ENCODE results near the gene SYS1. TPM values are rescaled to one million over a fixed set of nuclear protein-coding genes. Genes with fewer than 3 reads are reported as not detected.
A peak's percentile ranks its signal among the peaks of the same experiment; 100 is the strongest.
"Not testable (repeated sequence)": the region's sequence is repeated elsewhere in the genome, so short reads cannot be mapped to it uniquely, and the experiment has no call there.

Gene SYS1
- total RNA-seq, 5 donors from 2014 or later (not counting 1 experiment from before 2014, with no cell fraction given): 53.1 to 86.9 (median 58.2) TPM

GRCh38 chr20:45346291-45346718 is 16.7 kb upstream of the SYS1 start:
- peaks cover 12 to 30% (median 19%) of the 10 kb centered on the region in 3 donors for H3K4me1 Mint-ChIP-seq
- ChIA-PET POLR2A (no interaction called here), CTCF (interaction anchor here in 1 of 2 donors (1.2 kb wide), 1 partner anchor 52 kb away, joined by 3 read pairs; no protein-coding TSS in a partner anchor)
- Histone ChIP-seq H3K36me3 (ENCODE audit: control insufficient read depth in 2 of 2, extremely low read depth in 1 of 2, insufficient read depth in 1 of 2, low read length in 1 of 2) (no peaks in the 10 kb centered on the region), H3K27ac (ENCODE audit: low read length) (no peak overlapping the region), H3K9me3 (no peaks in the 10 kb centered on the region), H3K4me1 (ENCODE audit: control insufficient read depth in 1 of 2, extremely low read depth in 1 of 2, insufficient read depth in 2 of 2, low read length in 2 of 2) (peaks cover 0 to 15% of the 10 kb centered on the region in 2 experiments), H3K27me3 (replicated peaks in 1 of 2; ENCODE audit: control insufficient read depth in 2 of 2, extremely low read depth in 1 of 2, insufficient read depth in 2 of 2, low read length in 1 of 2) (peaks cover 0 to 17% of the 10 kb centered on the region in 2 experiments), H3K4me3 (ENCODE audit: control insufficient read depth in 1 of 2, extremely low read depth in 1 of 2, low read length in 1 of 2) (no peak overlapping the region)
- 61% methylated on average over 3 of the region's 3 CpGs for whole genome bisulfite sequencing (ENCODE audit: insufficient coverage)
- no peak overlapping the region for H3K27ac Mint-ChIP-seq
- DNase-seq (no peak), ATAC-seq (replicated peaks in 1 of 4) (no peak)
- no peaks in the 10 kb centered on the region for H3K36me3 Mint-ChIP-seq
- H3K4me3 Mint-ChIP-seq: no peak overlapping the region
- H3K27me3 Mint-ChIP-seq: peaks cover 8 to 12% of the 10 kb centered on the region in 2 donors
- H3K9me3 Mint-ChIP-seq: no peaks in the 10 kb centered on the region

GRCh38 chr20:45346851-45347250 is 16.1 kb upstream of the SYS1 start:
- H3K36me3 ChIP-seq (ENCODE audit: control insufficient read depth in 2 of 2, extremely low read depth in 1 of 2, insufficient read depth in 1 of 2, low read length in 1 of 2): no peaks in the 10 kb centered on the region
- ChIA-PET CTCF (interaction anchor here (1.2 to 1.4 kb wide), 2 partner anchors 53 to 90 kb away, joined by 3 to 4 read pairs; no protein-coding TSS in a partner anchor), POLR2A (interaction anchor here in 1 of 2 donors (0.6 kb wide), 1 partner anchor 21 kb away, joined by 8 read pairs; no protein-coding TSS in a partner anchor)
- H3K36me3 Mint-ChIP-seq: no peaks in the 10 kb centered on the region
- DNase-seq (no peak), ATAC-seq (replicated peaks in 1 of 4) (no peak)
- no peaks in the 10 kb centered on the region for H3K9me3 ChIP-seq
- peaks cover 0 to 17% of the 10 kb centered on the region in 2 experiments for H3K27me3 ChIP-seq (replicated peaks in 1 of 2; ENCODE audit: control insufficient read depth in 2 of 2, extremely low read depth in 1 of 2, insufficient read depth in 2 of 2, low read length in 1 of 2)
- peak overlapping the region; percentile 73 to 78 (median 74) for H3K4me3 Mint-ChIP-seq
- peaks cover 12 to 30% (median 19%) of the 10 kb centered on the region in 3 donors for H3K4me1 Mint-ChIP-seq
- H3K27ac Mint-ChIP-seq: no peak overlapping the region
- 96% methylated on average over 4 of the region's 5 CpGs for WGBS (ENCODE audit: insufficient coverage)
- no peak overlapping the region for H3K27ac ChIP-seq (ENCODE audit: low read length)
- H3K27me3 Mint-ChIP-seq: peaks cover 8 to 12% of the 10 kb centered on the region in 2 donors
- peaks cover 0 to 15% of the 10 kb centered on the region in 2 experiments for H3K4me1 ChIP-seq (ENCODE audit: control insufficient read depth in 1 of 2, extremely low read depth in 1 of 2, insufficient read depth in 2 of 2, low read length in 2 of 2)
- no peak overlapping the region for H3K4me3 ChIP-seq (ENCODE audit: control insufficient read depth in 1 of 2, extremely low read depth in 1 of 2, low read length in 1 of 2)
- H3K9me3 Mint-ChIP-seq: no peaks in the 10 kb centered on the region

- peaks cover 0 to 15% of the 10 kb centered on the region in 2 experiments for H3K4me1 ChIP-seq (ENCODE audit: control insufficient read depth in 1 of 2, extremely low read depth in 1 of 2, insufficient read depth in 2 of 2, low read length in 2 of 2)
- ATAC-seq (replicated peaks in 1 of 4) (peak; percentile 10 to 18 (median 16)), DNase-seq (no peak)
- H3K4me3 Mint-ChIP-seq: peak overlapping the region; percentile 73 to 78 (median 74)
- no peak overlapping the region for H3K27ac ChIP-seq (ENCODE audit: low read length)
- no peaks in the 10 kb centered on the region for H3K9me3 Mint-ChIP-seq
- H3K36me3 ChIP-seq (ENCODE audit: control insufficient read depth in 2 of 2, extremely low read depth in 1 of 2, insufficient read depth in 1 of 2, low read length in 1 of 2): no peaks in the 10 kb centered on the region
- peaks cover 0 to 17% of the 10 kb centered on the region in 2 experiments for H3K27me3 ChIP-seq (replicated peaks in 1 of 2; ENCODE audit: control insufficient read depth in 2 of 2, extremely low read depth in 1 of 2, insufficient read depth in 2 of 2, low read length in 1 of 2)
- H3K9me3 ChIP-seq: no peaks in the 10 kb centered on the region
- POLR2A ChIA-PET: interaction anchor here in 1 of 2 donors (0.6 kb wide), 1 partner anchor 21 kb away, joined by 8 read pairs; no protein-coding TSS in a partner anchor
- peaks cover 8 to 12% of the 10 kb centered on the region in 2 donors for H3K27me3 Mint-ChIP-seq
- H3K36me3 Mint-ChIP-seq: no peaks in the 10 kb centered on the region
- 0% methylated on average over 1 of the region's 10 CpGs for WGBS (ENCODE audit: insufficient coverage)
- CTCF ChIA-PET: interaction anchor here (1.2 to 1.4 kb wide), 2 partner anchors 53 to 89 kb away, joined by 3 to 4 read pairs; no protein-coding TSS in a partner anchor
- peak overlapping the region in 1 of 2 donors; percentile 11 for H3K27ac Mint-ChIP-seq
- peak overlapping the region; percentile 52 to 61 for H3K4me3 ChIP-seq (ENCODE audit: control insufficient read depth in 1 of 2, extremely low read depth in 1 of 2, low read length in 1 of 2)
- H3K4me1 Mint-ChIP-seq: peaks cover 12 to 30% (median 19%) of the 10 kb centered on the region in 3 donors
Observed at GRCh38 chr20:45347297-45347935, 15.5 kb upstream of the SYS1 start.

GRCh38 chr20:45347936-45348778 is 14.8 kb upstream of the SYS1 start, which contains the start of gene SDC4:
Gene SDC4 (minus strand): TSS chr20:45348424. CDS start chr20:45348384, 40 bp downstream.
- ChIA-PET POLR2A (interaction anchor here in 1 of 2 donors (0.5 kb wide), 1 partner anchor 19 kb away, joined by 3 read pairs; no protein-coding TSS in a partner anchor), CTCF (interaction anchor here in 1 of 2 donors (1.4 kb wide), 1 partner anchor 88 kb away, joined by 4 read pairs; no protein-coding TSS in a partner anchor)
- Mint-ChIP-seq H3K36me3 (no peaks in the 10 kb centered on the region), H3K27ac (peak within 1 kb of the TSS in 1 of 2 donors; percentile 22), H3K4me1 (peaks cover 12 to 30% (median 19%) of the 10 kb centered on the region in 3 donors), H3K9me3 (no peaks in the 10 kb centered on the region), H3K27me3 (peaks cover 8 to 12% of the 10 kb centered on the region in 2 donors), H3K4me3 (peak within 1 kb of the TSS; percentile 73 to 78 (median 74))
- DNase-seq: peak in 33 of 35 experiments; percentile 4 to 77 (median 31)
- 3% methylated on average over 41 of the region's 77 CpGs for WGBS (ENCODE audit: insufficient coverage)
- Histone ChIP-seq H3K27ac (ENCODE audit: low read length) (no peak within 1 kb of the TSS), H3K9me3 (no peaks in the 10 kb centered on the region), H3K4me1 (ENCODE audit: control insufficient read depth in 1 of 2, extremely low read depth in 1 of 2, insufficient read depth in 2 of 2, low read length in 2 of 2) (peaks cover 0 to 15% of the 10 kb centered on the region in 2 experiments), H3K27me3 (replicated peaks in 1 of 2; ENCODE audit: control insufficient read depth in 2 of 2, extremely low read depth in 1 of 2, insufficient read depth in 2 of 2, low read length in 1 of 2) (peaks cover 0 to 17% of the 10 kb centered on the region in 2 experiments), H3K4me3 (ENCODE audit: control insufficient read depth in 1 of 2, extremely low read depth in 1 of 2, low read length in 1 of 2) (peak within 1 kb of the TSS; percentile 52 to 61), H3K36me3 (ENCODE audit: control insufficient read depth in 2 of 2, extremely low read depth in 1 of 2, insufficient read depth in 1 of 2, low read length in 1 of 2) (no peaks in the 10 kb centered on the region)
- peak; percentile 86 to 90 (median 87) for ATAC-seq (replicated peaks in 1 of 4)

- Histone ChIP-seq H3K9me3 (no peaks in the 10 kb centered on the region), H3K4me1 (ENCODE audit: control insufficient read depth in 1 of 2, extremely low read depth in 1 of 2, insufficient read depth in 2 of 2, low read length in 2 of 2) (peaks cover 0 to 15% of the 10 kb centered on the region in 2 experiments), H3K27me3 (replicated peaks in 1 of 2; ENCODE audit: control insufficient read depth in 2 of 2, extremely low read depth in 1 of 2, insufficient read depth in 2 of 2, low read length in 1 of 2) (peaks cover 0 to 14% of the 10 kb centered on the region in 2 experiments), H3K4me3 (ENCODE audit: control insufficient read depth in 1 of 2, extremely low read depth in 1 of 2, low read length in 1 of 2) (no peak overlapping the region), H3K36me3 (ENCODE audit: control insufficient read depth in 2 of 2, extremely low read depth in 1 of 2, insufficient read depth in 1 of 2, low read length in 1 of 2) (no peaks in the 10 kb centered on the region), H3K27ac (ENCODE audit: low read length) (no peak overlapping the region)
- Mint-ChIP-seq H3K9me3 (no peaks in the 10 kb centered on the region), H3K4me1 (peaks cover 12 to 34% (median 29%) of the 10 kb centered on the region in 3 donors), H3K36me3 (no peaks in the 10 kb centered on the region), H3K4me3 (no peak overlapping the region), H3K27me3 (peaks cover 8% of the 10 kb centered on the region in 2 donors), H3K27ac (no peak overlapping the region)
- CTCF ChIA-PET: no interaction called here
- POLR2A ChIA-PET: no interaction called here
- DNase-seq (no peak), ATAC-seq (replicated peaks in 1 of 4) (no peak)
- no CpG with 5 or more reads among the region's 1 CpG for WGBS (ENCODE audit: insufficient coverage)
Observed at GRCh38 chr20:45350217-45350616, 12.7 kb upstream of the SYS1 start.

- DNase-seq; H3K27me3 Mint-ChIP-seq; H3K9me3 Mint-ChIP-seq; H3K4me3 ChIP-seq (ENCODE audit: control insufficient read depth in 1 of 2, extremely low read depth in 1 of 2, low read length in 1 of 2); H3K36me3 ChIP-seq (ENCODE audit: control insufficient read depth in 2 of 2, extremely low read depth in 1 of 2, insufficient read depth in 1 of 2, low read length in 1 of 2); H3K27ac Mint-ChIP-seq; H3K36me3 Mint-ChIP-seq; H3K4me3 Mint-ChIP-seq; H3K27ac ChIP-seq (ENCODE audit: low read length); ATAC-seq (replicated peaks in 1 of 4); CTCF ChIA-PET; H3K27me3 ChIP-seq (replicated peaks in 1 of 2; ENCODE audit: control insufficient read depth in 2 of 2, extremely low read depth in 1 of 2, insufficient read depth in 2 of 2, low read length in 1 of 2); POLR2A ChIA-PET; H3K9me3 ChIP-seq: not testable (repeated sequence)
- peaks cover 8 to 37% (median 34%) of the 10 kb centered on the region in 3 donors for H3K4me1 Mint-ChIP-seq
- peaks cover 0 to 15% of the 10 kb centered on the region in 2 experiments for H3K4me1 ChIP-seq (ENCODE audit: control insufficient read depth in 1 of 2, extremely low read depth in 1 of 2, insufficient read depth in 2 of 2, low read length in 2 of 2)
- 71% methylated on average over 1 of the region's 10 CpGs for WGBS (ENCODE audit: insufficient coverage)
Observed at GRCh38 chr20:45350795-45351194, 12.2 kb upstream of the SYS1 start.
